Ishikawa (cell line): ENCODE results near the gene BRAT1.

ENCODE experiments used
- CEBPB ChIP-seq: IDR thresholded peaks from 2 replicates; pipeline ENCODE4 v1.6.1; 2012
- CREB1 ChIP-seq: IDR thresholded peaks from 2 replicates; pipeline ENCODE4 v1.6.1; 2012; ENCODE audit warnings: low read depth
- EGR1 ChIP-seq: IDR thresholded peaks from 2 replicates; pipeline ENCODE4 v1.6.1; 2012
- EP300 ChIP-seq: IDR thresholded peaks from 2 replicates; pipeline ENCODE4 v1.6.1; 2012; ENCODE audit warnings: borderline replicate concordance
- FOXM1 ChIP-seq: IDR thresholded peaks from 2 replicates; pipeline ENCODE4 v1.6.1; 2012; ENCODE audit warnings: low read depth, borderline replicate concordance
- NFIC ChIP-seq: IDR thresholded peaks from 2 replicates; pipeline ENCODE4 v1.6.1; 2012
- RAD21 ChIP-seq: IDR thresholded peaks from 2 replicates; pipeline ENCODE4 v1.6.1; 2012; ENCODE audit warnings: low read depth
- TAF1 ChIP-seq: IDR thresholded peaks from 2 replicates; pipeline ENCODE4 v1.6.1; 2012; ENCODE audit warnings: low read depth, mild to moderate bottlenecking
- TCF12 ChIP-seq: IDR thresholded peaks from 2 replicates; pipeline ENCODE4 v1.6.1; 2012; ENCODE audit warnings: low read depth
- TEAD4 ChIP-seq: IDR thresholded peaks from 2 replicates; pipeline ENCODE4 v1.6.1; 2012
- YY1 ChIP-seq: IDR thresholded peaks from 2 replicates; pipeline ENCODE4 v1.6.1; 2012; ENCODE audit warnings: low read depth
- ZBTB7A ChIP-seq: IDR thresholded peaks from 2 replicates; pipeline ENCODE4 v1.6.1; 2012; ENCODE audit warnings: low read depth
- TF ChIP-seq, protein P1 (sequence below): IDR thresholded peaks from 2 replicates; pipeline ENCODE4 v1.6.1; 2012; ENCODE audit warnings: low read depth, mild to moderate bottlenecking
- TF ChIP-seq, protein P2 (sequence below): IDR thresholded peaks from 2 replicates; pipeline ENCODE4 v1.6.1; 2012
- TF ChIP-seq, protein P3 (sequence below): IDR thresholded peaks from 2 replicates; pipeline ENCODE4 v1.6.1; 2012

The BRAT1 gene

DNA sequence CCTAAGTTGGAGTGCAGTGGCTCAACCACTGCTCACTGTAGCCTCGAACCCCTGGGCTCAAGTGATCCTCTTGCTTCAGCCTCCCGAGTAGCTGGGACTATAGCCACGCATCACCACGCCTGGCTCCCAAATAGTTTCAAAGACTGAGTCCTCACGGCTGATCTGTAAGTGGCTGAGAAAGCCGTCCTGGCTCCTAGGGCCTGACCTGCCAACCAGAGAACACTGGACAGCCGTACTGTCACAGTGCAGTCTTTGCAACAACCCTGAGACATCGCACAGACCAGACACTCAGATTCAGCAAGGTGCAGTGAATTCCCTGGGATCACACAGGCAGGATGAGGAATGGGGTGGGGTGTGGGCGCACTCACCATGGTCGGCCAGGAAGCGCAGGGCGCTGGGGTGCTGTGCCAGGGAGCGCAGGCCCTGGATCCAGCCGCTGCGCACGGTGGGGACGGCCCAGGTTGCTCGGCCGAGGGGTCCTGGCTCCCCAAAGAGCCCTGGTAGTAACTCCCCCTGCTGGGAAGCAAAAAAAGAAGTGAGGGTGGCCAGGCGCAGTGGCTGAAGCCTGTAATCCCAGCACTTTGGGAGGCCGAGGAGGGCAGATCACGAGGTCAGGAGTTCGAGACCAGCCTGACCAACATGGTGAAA lies 10.7 kb downstream of the BRAT1 start:
- no peak for TF ChIP-seq TCF12
- TF ChIP-seq TEAD4, result no peak
- no peak for TF ChIP-seq YY1
- TF ChIP-seq, protein P1, sequence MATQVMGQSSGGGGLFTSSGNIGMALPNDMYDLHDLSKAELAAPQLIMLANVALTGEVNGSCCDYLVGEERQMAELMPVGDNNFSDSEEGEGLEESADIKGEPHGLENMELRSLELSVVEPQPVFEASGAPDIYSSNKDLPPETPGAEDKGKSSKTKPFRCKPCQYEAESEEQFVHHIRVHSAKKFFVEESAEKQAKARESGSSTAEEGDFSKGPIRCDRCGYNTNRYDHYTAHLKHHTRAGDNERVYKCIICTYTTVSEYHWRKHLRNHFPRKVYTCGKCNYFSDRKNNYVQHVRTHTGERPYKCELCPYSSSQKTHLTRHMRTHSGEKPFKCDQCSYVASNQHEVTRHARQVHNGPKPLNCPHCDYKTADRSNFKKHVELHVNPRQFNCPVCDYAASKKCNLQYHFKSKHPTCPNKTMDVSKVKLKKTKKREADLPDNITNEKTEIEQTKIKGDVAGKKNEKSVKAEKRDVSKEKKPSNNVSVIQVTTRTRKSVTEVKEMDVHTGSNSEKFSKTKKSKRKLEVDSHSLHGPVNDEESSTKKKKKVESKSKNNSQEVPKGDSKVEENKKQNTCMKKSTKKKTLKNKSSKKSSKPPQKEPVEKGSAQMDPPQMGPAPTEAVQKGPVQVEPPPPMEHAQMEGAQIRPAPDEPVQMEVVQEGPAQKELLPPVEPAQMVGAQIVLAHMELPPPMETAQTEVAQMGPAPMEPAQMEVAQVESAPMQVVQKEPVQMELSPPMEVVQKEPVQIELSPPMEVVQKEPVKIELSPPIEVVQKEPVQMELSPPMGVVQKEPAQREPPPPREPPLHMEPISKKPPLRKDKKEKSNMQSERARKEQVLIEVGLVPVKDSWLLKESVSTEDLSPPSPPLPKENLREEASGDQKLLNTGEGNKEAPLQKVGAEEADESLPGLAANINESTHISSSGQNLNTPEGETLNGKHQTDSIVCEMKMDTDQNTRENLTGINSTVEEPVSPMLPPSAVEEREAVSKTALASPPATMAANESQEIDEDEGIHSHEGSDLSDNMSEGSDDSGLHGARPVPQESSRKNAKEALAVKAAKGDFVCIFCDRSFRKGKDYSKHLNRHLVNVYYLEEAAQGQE, result no peak
- TF ChIP-seq ZBTB7A, result no peak
- TF ChIP-seq CEBPB, result no peak
- TF ChIP-seq EP300, result no peak
- TF ChIP-seq TAF1, result no peak
- TF ChIP-seq, protein P2, sequence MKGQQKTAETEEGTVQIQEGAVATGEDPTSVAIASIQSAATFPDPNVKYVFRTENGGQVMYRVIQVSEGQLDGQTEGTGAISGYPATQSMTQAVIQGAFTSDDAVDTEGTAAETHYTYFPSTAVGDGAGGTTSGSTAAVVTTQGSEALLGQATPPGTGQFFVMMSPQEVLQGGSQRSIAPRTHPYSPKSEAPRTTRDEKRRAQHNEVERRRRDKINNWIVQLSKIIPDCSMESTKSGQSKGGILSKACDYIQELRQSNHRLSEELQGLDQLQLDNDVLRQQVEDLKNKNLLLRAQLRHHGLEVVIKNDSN, result no peak
- no peak for TF ChIP-seq EGR1
- TF ChIP-seq NFIC, result no peak
- no peak for TF ChIP-seq CREB1
- no peak for TF ChIP-seq FOXM1
- no peak for TF ChIP-seq RAD21
- TF ChIP-seq, protein P3, sequence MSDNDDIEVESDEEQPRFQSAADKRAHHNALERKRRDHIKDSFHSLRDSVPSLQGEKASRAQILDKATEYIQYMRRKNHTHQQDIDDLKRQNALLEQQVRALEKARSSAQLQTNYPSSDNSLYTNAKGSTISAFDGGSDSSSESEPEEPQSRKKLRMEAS, result no peak

DNA sequence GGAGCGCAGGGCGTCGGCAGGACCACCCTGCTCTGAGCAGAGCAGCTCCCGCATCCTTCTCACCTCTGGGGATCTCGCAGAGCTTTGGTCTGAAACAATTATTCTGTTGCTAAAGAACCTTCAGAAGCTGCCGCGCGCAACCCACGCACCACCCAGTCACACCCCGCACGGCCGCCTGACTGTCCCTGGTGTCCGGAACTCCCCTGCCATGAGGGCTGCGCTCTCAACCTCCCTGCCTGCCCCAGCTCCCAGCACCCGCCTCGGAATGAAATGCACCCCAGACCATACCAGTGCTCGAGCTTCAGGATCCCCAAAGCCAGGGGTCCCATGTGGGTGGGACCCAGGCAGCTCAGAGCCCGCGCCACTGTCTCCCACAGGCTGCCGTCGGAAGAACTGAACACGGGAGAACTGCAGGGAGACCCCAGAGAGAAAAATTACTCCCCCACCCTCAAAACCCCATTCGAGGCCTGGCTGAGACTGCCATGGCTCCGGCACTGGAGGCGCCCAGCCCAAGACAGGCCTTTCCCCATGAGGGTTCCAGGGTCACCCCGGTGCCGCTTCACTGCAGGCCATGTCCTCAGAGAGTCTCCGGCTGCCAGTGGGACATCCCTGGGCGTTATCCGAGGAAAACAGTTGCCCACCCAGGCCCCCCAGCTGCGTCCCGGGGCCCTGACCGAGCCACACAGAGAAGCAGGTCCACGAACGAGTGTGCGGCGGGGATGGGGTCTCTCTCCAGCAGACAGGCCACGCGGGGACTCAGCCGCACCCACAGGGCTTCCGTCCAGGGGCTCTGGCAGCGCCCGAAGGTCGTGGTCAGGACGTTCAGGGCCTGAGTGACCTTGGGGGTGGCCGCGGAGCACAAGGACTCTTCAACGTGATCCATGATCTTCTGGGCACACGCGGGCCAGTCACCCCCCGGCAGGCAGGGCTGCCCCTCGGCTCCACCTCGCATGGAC lies 12.1 kb downstream of the BRAT1 start:
- TF ChIP-seq EP300, result no peak
- TF ChIP-seq FOXM1, result no peak
- TF ChIP-seq, protein P1, result no peak
- TF ChIP-seq, protein P3, result no peak
- TF ChIP-seq, protein P2, result no peak
- no peak for TF ChIP-seq RAD21
- TF ChIP-seq ZBTB7A, result no peak
- TF ChIP-seq TAF1, result no peak
- no peak for TF ChIP-seq TCF12

DNA sequence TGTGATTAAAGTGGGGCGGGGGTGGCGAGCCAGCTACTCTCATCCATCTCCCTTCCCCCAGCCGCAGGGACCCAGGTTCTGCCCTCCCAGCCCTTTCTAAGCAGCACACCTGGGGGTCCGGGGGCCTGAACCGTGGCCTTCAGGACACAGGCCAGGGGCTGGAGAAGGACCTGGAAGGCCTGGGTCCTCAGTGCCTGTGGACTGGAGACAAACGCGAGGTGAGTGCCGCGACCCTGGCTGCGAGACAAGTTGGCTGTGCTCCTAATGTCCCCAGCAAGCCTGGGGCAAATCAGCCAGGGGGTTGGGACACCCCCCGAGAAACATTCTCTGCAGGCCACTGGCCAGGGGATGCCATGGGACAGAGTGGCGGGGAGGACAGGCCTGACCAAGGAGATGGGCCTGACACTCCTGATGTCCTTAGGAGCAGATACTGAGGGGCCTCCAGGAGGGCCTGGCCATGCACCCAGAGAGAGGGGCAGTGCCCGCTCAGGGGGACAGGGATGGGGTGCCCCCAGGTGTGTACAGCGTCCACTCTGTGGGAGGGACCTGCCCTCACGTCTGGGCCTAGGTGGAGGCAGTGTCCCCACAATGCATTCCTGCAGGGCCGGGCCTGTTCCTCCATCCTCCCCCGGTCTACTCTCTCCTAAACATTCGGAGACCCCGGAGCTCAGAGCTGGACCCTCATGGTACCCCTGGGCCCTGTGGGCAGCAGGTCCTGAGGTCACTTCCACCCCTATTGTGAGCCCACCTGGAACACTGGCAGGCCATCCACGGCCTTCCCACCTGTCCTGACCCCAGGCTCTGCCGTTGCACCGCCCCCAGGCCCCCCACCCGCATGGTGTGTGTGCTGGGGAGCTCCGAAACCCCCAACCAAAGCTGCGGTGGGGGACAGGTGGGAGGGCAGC lies 13.1 kb downstream of the BRAT1 start:
- TF ChIP-seq NFIC (no peak), CREB1 (no peak), TEAD4 (no peak), YY1 (no peak), EP300 (no peak)
- TF ChIP-seq, protein P2, result no peak

DNA sequence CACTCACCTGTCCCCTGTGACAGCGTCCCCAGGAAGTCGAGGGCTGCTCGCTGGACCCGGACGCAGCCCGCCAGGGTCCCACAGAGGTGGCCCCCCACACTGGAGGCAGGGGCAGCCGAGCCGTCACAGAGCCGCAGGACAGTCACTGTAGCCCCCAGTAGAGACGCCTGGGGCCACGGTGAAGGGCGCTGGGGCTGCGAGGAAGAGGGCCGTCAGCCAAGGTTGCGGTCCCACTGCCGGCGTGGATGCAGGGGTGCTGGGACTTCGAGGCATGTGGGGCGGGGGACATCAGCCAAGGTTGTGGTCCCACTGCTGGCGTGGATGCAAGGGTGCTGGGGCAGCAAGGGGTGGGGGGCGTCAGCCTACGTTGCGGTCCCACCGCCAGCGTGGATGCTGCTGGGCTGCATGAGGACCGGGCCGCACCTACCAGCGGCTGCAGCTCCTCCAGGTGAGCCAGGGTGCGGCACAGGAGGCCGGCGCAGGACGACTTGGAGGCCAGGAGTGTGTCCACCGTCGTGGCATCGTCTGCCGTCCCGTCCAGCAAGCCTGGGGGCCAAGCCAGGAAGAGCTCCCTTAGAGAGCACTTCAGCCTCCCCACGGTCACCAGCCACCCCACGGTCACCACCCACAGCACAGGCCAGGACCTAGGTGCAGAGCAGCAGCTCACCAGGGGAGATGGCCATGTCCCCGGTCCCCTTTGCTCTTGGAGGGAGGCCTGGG lies 13.9 kb downstream of the BRAT1 start:
- TF ChIP-seq CEBPB, result no peak
- no peak for TF ChIP-seq CREB1
- TF ChIP-seq ZBTB7A, result no peak
- TF ChIP-seq NFIC, result no peak
- TF ChIP-seq TEAD4, result no peak
- no peak for TF ChIP-seq EGR1
- TF ChIP-seq TCF12, result no peak
- TF ChIP-seq TAF1, result no peak
- TF ChIP-seq, protein P1, result no peak
- TF ChIP-seq YY1, result no peak
- TF ChIP-seq EP300, result no peak
- no peak for TF ChIP-seq FOXM1
- TF ChIP-seq, protein P2, result no peak
